GM10847 (cell line): Measurements from ENCODE around the gene HSF2BP.

Experiments
- POLR2A ChIP-seq: IDR thresholded peaks from 2 replicates; pipeline ENCODE4 v1.6.1; 2011; ENCODE audit not compliant: insufficient read length; ENCODE audit errors: extremely low read depth

HSF2BP gene

GRCh38 chr21:43643193-43643592 lies 16.1 kb downstream of the HSF2BP start:
- TF ChIP-seq POLR2A = no peak

- TF ChIP-seq POLR2A = no peak
These were observed 18.9 kb downstream of the HSF2BP start for GRCh38 chr21:43640400-43640799.

- TF ChIP-seq POLR2A = no peak
These were observed 19.6 kb downstream of the HSF2BP start for GRCh38 chr21:43639470-43640353.

GRCh38 chr21:43637530-43638158 lies 21.6 kb downstream of the HSF2BP start:
- no peak for TF ChIP-seq POLR2A

GRCh38 chr21:43635436-43635835 lies 23.9 kb downstream of the HSF2BP start:
- no peak for TF ChIP-seq POLR2A

- no peak for TF ChIP-seq POLR2A
These were observed 24.7 kb downstream of the HSF2BP start for GRCh38 chr21:43634618-43635017.

- no peak for TF ChIP-seq POLR2A
These were observed 26.8 kb downstream of the HSF2BP start for GRCh38 chr21:43632373-43632905.

- TF ChIP-seq POLR2A = no peak
These were observed 27.7 kb downstream of the HSF2BP start for GRCh38 chr21:43631411-43632107.

- TF ChIP-seq POLR2A = no peak
These were observed 31.8 kb downstream of the HSF2BP start for GRCh38 chr21:43627527-43627926.

- no peak for TF ChIP-seq POLR2A
These were observed 32.9 kb downstream of the HSF2BP start for GRCh38 chr21:43626390-43626789.

- no peak for TF ChIP-seq POLR2A
These were observed 34.9 kb downstream of the HSF2BP start for GRCh38 chr21:43624339-43624738.

GRCh38 chr21:43623588-43623987 lies 35.7 kb downstream of the HSF2BP start:
- no peak for TF ChIP-seq POLR2A

GRCh38 chr21:43622796-43623195 lies 36.5 kb downstream of the HSF2BP start:
- no peak for TF ChIP-seq POLR2A

GRCh38 chr21:43619856-43620255 lies 39.4 kb downstream of the HSF2BP start:
- TF ChIP-seq POLR2A = no peak

GRCh38 chr21:43619344-43619743 lies 39.9 kb downstream of the HSF2BP start:
- no peak for TF ChIP-seq POLR2A

GRCh38 chr21:43618940-43619339 lies 40.3 kb downstream of the HSF2BP start:
- TF ChIP-seq POLR2A = no peak
